Spleen (tissue), 7 donors: ENCODE data around the gene FAM135A.

Source experiments
- POLR2A ChIP-seq, 3 donors: fragments of 450-650 bp; IDR thresholded peaks; one replicate each; pipeline ENCODE4 v1.5.1; 2017; ENCODE audit warnings: antibody characterized with exemption in 3 of 3, mild to moderate bottlenecking in 1 of 3
- TF ChIP-seq, protein P1 (sequence below), 11 experiments: fragments of 200-600 bp in 7 of 11; fragments of 450-650 bp in 4 of 11; sonication (generic) in 4 of 11; IDR thresholded peaks in 8 of 11; conservative IDR thresholded peaks in 3 of 11; 1 replicate in 7 of 11; 2 replicates in 4 of 11; pipeline versions ENCODE4 v1.4.0 to v1.8.0; 2016 to 2021; ENCODE audit warnings: antibody characterized with exemption in 11 of 11, inconsistent platforms in 4 of 11, mild to moderate bottlenecking in 1 of 11
- donor health status: DM: no; HTN: no; CAD: no; lungs with moderate emphysema.
- donor health status: DM: no; HTN: no; CAD: no.
- donor health status: DM: no; HTN: no; CAD: no.

GRCh38 chr6:70551566-70551965, 138.3 kb downstream of the FAM135A start:
- TF ChIP-seq, protein P1, sequence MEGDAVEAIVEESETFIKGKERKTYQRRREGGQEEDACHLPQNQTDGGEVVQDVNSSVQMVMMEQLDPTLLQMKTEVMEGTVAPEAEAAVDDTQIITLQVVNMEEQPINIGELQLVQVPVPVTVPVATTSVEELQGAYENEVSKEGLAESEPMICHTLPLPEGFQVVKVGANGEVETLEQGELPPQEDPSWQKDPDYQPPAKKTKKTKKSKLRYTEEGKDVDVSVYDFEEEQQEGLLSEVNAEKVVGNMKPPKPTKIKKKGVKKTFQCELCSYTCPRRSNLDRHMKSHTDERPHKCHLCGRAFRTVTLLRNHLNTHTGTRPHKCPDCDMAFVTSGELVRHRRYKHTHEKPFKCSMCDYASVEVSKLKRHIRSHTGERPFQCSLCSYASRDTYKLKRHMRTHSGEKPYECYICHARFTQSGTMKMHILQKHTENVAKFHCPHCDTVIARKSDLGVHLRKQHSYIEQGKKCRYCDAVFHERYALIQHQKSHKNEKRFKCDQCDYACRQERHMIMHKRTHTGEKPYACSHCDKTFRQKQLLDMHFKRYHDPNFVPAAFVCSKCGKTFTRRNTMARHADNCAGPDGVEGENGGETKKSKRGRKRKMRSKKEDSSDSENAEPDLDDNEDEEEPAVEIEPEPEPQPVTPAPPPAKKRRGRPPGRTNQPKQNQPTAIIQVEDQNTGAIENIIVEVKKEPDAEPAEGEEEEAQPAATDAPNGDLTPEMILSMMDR (IDR thresholded peaks at IDR 0.05 in 8 of 11, conservative IDR thresholded peaks at IDR 0.05 in 3 of 11): no peak
- TF ChIP-seq POLR2A (IDR thresholded peaks at IDR 0.05): no peak
